Osteoblast (primary cell): ENCODE data around the gene AKT3. TPM values are rescaled to one million over a fixed set of nuclear protein-coding genes. Genes with fewer than 3 reads are reported as not detected.

Experiments
- DNase-seq: peaks from one replicate; pipeline ENCODE4 v3.0.0; 2011; ENCODE audit warnings: low spot score, mixed read lengths; ENCODE audit not compliant: insufficient read length; ENCODE audit errors: missing footprints
- H2AFZ ChIP-seq: 2 replicates; pipeline ENCODE4 v1.6.0; 2011; ENCODE audit warnings: mild to moderate bottlenecking, low read length
- H3K27ac ChIP-seq: 2 replicates; pipeline ENCODE4 v1.5.1; 2011; ENCODE audit warnings: mild to moderate bottlenecking, low read depth, low read length, moderate library complexity
- H3K27me3 ChIP-seq: 2 replicates; pipeline ENCODE4 v1.6.0; 2012; ENCODE audit warnings: mild to moderate bottlenecking, control low read depth, inconsistent platforms, low read length, moderate library complexity; ENCODE audit not compliant: insufficient read depth
- H3K36me3 ChIP-seq: 2 replicates; pipeline ENCODE4 v1.5.1; 2011; ENCODE audit warnings: mild to moderate bottlenecking, low read length, control low read depth, moderate library complexity; ENCODE audit not compliant: insufficient read depth
- H3K4me1 ChIP-seq: 2 replicates; pipeline ENCODE4 v1.5.1; 2011; ENCODE audit warnings: mild to moderate bottlenecking, low read length, control low read depth, moderate library complexity; ENCODE audit not compliant: insufficient read depth
- H3K4me2 ChIP-seq: 2 replicates; pipeline ENCODE4 v1.6.0; 2011; ENCODE audit warnings: mild to moderate bottlenecking, low read length; ENCODE audit not compliant: insufficient read depth
- H3K4me3 ChIP-seq: fragments of 200-600 bp; sonication (generic); 3 replicates; pipeline ENCODE4 v1.5.1; 2012; ENCODE audit warnings: mild to moderate bottlenecking, low read length, inconsistent platforms; ENCODE audit not compliant: insufficient read depth
- H3K79me2 ChIP-seq: 2 replicates; pipeline ENCODE4 v1.6.0; 2012; ENCODE audit warnings: mild to moderate bottlenecking, low read length, control low read depth, inconsistent platforms; ENCODE audit not compliant: insufficient read depth
- H3K9me3 ChIP-seq: 2 replicates; pipeline ENCODE4 v1.5.1; 2011; ENCODE audit warnings: low read depth, low read length, control low read depth
- H4K20me1 ChIP-seq: 2 replicates; pipeline ENCODE4 v1.6.0; 2012; ENCODE audit warnings: mild to moderate bottlenecking, low read length, control low read depth; ENCODE audit not compliant: insufficient read depth
- CTCF ChIP-seq: IDR thresholded peaks from 2 replicates; pipeline ENCODE4 v1.5.1; 2011; ENCODE audit warnings: mild to moderate bottlenecking, low read depth, low read length, moderate library complexity; ENCODE audit errors: extremely low read depth
- total RNA-seq: library from RNA; depleted of rRNA; stranded (reverse); fragments of >200 nt; gene quantifications from 2 replicates; pipeline ENCODE4 v1.2.3, GENCODE V29; 2012

Gene AKT3
- total RNA-seq, 1 donor, result 38.7 TPM

- H2AFZ ChIP-seq, result no peak overlapping the region
- peaks cover 18% of the 10 kb centered on the region for H3K36me3 ChIP-seq
- H3K4me2 ChIP-seq, result no peak overlapping the region
- no peak overlapping the region for H3K27ac ChIP-seq
- no peaks in the 10 kb centered on the region for H3K27me3 ChIP-seq
- no peak for DNase-seq
- H3K79me2 ChIP-seq, result no peaks in the 10 kb centered on the region
- no peak overlapping the region for H3K4me3 ChIP-seq
- peaks cover 6% of the 10 kb centered on the region for H3K4me1 ChIP-seq
- H4K20me1 ChIP-seq, result no peaks in the 10 kb centered on the region
- H3K9me3 ChIP-seq, result no peaks in the 10 kb centered on the region
- TF ChIP-seq CTCF, result no peak
Observed at GRCh38 chr1:243558576-243558975, 291.5 kb downstream of the AKT3 start.

- Histone ChIP-seq H3K27ac (no peak overlapping the region), H3K9me3 (no peaks in the 10 kb centered on the region), H3K27me3 (no peaks in the 10 kb centered on the region), H4K20me1 (no peaks in the 10 kb centered on the region), H2AFZ (no peak overlapping the region), H3K4me1 (peaks cover 6% of the 10 kb centered on the region), H3K79me2 (no peaks in the 10 kb centered on the region), H3K36me3 (peaks cover 16% of the 10 kb centered on the region), H3K4me3 (no peak overlapping the region), H3K4me2 (no peak overlapping the region)
- TF ChIP-seq CTCF, result no peak
- no peak for DNase-seq
Observed at GRCh38 chr1:243557866-243558265, 292.2 kb downstream of the AKT3 start.

- H3K4me3 ChIP-seq, result no peak overlapping the region
- no peak overlapping the region for H2AFZ ChIP-seq
- H3K4me1 ChIP-seq, result peaks cover 14% of the 10 kb centered on the region
- no peak for DNase-seq
- no peaks in the 10 kb centered on the region for H4K20me1 ChIP-seq
- H3K79me2 ChIP-seq, result no peaks in the 10 kb centered on the region
- no peaks in the 10 kb centered on the region for H3K27me3 ChIP-seq
- no peak for TF ChIP-seq CTCF
- H3K9me3 ChIP-seq, result no peaks in the 10 kb centered on the region
- no peaks in the 10 kb centered on the region for H3K36me3 ChIP-seq
- H3K27ac ChIP-seq, result no peak overlapping the region
- no peak overlapping the region for H3K4me2 ChIP-seq
Observed at GRCh38 chr1:243554686-243555085, 295.4 kb downstream of the AKT3 start.

GRCh38 chr1:243553090-243553489 is 297.0 kb downstream of the AKT3 start:
- no peak overlapping the region for H3K4me2 ChIP-seq
- H3K79me2 ChIP-seq, result no peaks in the 10 kb centered on the region
- no peaks in the 10 kb centered on the region for H3K36me3 ChIP-seq
- no peak for DNase-seq
- H3K27me3 ChIP-seq, result no peaks in the 10 kb centered on the region
- H3K4me3 ChIP-seq, result no peak overlapping the region
- no peaks in the 10 kb centered on the region for H4K20me1 ChIP-seq
- H3K27ac ChIP-seq, result no peak overlapping the region
- H2AFZ ChIP-seq, result no peak overlapping the region
- no peak for TF ChIP-seq CTCF
- H3K4me1 ChIP-seq, result peaks cover 24% of the 10 kb centered on the region
- no peaks in the 10 kb centered on the region for H3K9me3 ChIP-seq
